Measurements from ENCODE around the gene PASK.

Gene PASK

GRCh38 chr2:241125626-241126025, 23.6 kb downstream of the PASK start:
- DNase-seq (ENCODE audit: low read depth), result no peak

DNA sequence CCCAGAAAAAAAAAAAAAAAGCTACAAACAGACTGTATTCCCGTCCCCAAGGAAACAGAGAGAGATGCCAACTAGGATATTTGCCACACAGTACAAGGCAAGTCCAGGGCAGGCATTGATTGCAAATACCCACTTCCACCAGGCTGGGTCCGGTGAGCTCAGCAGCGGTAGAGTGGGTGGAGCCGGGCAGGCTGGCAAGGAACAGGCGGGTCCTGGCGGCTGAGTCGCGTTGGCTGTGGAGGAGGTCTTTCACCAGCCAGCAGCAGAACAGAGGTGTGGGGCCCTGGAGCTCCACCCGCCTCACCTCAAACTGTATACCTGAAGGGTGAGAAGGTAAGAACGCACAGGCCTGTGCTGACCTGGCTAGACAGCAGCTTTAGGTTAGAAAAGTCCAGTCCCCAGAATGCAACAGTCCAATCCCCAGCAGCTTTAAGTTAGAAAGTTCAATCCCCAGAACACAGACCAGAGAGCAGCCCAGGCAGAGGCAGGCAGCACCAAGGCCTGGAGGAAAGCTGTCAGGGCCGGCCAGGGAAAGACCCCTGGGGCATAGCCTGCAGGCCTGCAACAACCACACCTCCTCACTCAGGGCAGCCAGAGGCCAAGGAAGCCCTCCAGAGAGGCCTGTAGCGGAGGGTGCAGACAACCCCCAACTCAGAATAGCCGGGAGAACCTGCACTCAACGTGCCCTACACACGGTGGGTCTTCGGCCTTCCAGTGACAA, 25.3 kb downstream of the PASK start:
- DNase-seq (ENCODE audit: low read depth), result no peak

DNA sequence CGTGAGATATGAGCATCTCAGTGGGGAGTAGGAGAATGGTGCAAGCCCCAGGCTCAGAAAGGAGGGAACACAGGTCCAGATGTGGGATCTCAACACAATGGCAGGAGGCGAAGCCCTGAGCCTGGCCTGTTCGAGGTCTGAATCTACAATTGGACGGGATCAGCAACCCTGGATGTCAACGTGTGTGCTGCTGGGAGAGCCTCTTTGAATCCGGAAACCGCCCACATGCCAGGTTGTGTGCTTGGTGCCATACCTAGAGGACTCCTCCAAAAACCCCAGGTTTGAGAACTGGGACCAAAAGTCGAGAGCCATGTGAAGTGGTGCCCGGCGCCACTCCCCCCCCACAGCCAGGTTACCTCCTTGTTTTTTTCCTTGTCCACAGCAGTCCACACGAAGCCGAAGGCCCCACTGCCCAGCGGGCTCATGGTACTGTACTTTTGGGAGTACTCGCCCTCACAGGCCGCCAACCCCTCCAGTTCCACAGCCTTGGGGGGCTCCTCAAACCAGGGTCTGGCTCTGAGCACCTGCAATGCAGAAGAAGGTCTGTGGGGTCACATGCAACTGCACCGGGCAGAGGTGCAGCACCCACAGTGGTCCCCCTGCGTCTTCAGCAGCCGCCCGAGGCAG, 26.8 kb downstream of the PASK start:
- DNase-seq (ENCODE audit: low read depth), result no peak

- DNase-seq (ENCODE audit: low read depth), result no peak
Observed at GRCh38 chr2:241121008-241121407, 28.3 kb downstream of the PASK start.

GRCh38 chr2:241120440-241120839, 28.8 kb downstream of the PASK start:
- DNase-seq (ENCODE audit: low read depth), result no peak

DNA sequence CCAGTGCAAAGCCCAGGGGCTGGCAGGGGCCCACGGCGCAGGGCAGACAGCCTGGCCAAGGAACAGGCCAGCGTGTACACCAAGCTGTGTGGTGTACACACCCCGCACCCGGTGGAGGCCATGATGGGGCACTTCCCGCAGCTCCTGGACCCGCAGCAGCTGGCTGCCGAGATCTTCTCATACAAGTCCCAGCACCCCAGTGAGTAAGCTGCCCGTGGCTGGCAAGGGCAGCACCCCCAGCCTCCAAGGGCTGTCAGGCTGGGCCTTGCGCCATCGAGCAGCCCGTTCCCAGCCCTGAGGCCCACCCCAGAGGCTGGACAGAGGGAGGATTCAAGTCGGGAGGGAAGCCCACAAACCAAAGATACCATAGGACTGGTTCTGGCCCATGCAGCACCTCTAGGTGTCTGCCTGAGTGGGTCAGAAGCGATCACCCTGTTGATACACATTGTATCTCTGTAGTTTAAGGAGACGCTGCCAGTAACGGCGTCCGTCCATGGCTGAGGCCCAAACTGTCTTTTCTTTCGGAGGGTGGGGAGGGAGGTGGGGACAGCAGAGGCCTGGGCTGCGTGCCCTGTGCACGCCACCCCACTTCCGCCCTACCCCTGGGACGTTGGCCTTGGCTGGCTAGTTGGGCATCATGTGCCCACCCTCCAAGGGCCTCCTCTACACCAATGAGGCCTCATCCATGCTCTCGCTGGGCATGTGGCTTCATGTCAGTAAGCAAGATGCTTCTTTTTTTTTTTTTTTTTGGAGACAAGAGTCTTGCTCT, 30.4 kb downstream of the PASK start:
- no peak for DNase-seq (ENCODE audit: low read depth)

- no peak for DNase-seq (ENCODE audit: low read depth)
Observed at GRCh38 chr2:241116606-241117560, 32.4 kb downstream of the PASK start.

DNA sequence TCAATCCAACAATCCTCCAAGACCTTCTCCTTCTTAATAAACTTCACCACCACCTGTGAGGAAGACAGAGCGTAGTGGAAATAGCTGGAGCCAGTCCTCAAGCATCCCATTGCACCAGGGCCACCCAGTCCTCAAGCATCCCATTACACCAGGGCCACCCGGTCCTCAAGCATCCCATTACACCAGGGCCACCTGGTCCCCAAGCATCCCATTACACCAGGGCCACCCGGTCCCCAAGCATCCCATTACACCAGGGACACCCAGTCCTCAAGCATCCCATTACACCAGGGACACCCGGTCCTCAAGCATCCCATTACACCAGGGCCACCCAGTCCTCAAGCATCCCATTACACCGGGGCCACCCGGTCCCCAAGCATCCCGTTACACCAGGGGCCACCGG, 33.9 kb downstream of the PASK start:
- DNase-seq (ENCODE audit: low read depth), result no peak

DNA sequence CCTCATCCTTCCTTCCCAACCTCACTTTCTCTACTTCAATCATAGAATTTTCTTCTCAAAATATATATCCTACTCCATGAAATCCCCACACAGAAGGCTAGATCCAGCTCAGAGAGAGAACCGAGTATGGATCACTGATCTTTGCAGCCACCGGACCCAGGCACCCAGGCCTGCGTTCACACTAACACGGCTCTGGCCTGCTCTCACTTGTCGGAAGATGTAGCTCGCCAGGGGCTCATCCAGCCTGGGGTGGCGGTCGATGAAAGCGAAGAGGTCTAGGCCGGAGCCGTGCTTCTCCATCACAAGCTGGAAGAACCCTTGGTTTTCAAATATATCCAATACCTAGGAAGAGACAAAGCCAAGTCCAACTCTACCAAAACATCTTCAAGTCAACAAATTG, 34.4 kb downstream of the PASK start:
- no peak for DNase-seq (ENCODE audit: low read depth)

DNA sequence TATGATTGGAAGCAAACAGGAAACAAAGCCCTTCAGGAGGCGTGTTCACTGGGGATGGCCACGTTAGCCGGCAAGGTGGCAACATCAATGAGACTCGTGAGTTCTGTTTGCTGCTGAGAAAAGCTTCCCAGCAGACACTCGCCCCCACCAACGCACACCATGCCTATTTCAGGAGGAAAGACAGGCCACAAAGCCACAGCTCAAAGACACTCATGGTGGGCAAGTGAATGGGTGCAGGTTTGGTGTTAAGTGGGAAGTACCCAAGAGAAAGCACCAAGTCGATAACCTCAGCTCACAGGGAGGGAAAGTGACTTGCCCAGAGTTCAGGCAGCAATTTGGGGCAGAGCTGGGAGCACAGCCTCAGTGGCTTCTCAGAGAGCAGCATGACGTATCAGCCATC, 36.7 kb downstream of the PASK start:
- DNase-seq (ENCODE audit: low read depth), result no peak

DNA sequence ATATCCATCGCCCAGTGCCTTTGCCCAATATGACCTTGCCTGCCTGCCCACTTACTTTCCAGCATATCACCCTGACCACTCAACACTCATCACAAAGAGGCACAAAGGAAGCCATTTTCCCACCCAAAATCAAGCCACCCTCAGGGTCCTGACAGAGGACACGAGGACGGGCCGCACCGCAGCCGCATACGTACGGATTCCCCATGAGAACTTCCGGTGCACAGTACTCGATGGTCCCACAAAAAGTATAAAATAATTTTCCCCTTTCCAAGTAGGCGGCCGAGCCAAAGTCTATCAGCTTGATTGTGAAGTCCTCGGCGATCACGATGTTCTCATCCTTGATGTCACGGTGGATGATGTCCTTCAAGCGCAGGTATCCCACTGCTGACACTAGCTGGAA, 37.2 kb downstream of the PASK start:
- no peak for DNase-seq (ENCODE audit: low read depth)

DNA sequence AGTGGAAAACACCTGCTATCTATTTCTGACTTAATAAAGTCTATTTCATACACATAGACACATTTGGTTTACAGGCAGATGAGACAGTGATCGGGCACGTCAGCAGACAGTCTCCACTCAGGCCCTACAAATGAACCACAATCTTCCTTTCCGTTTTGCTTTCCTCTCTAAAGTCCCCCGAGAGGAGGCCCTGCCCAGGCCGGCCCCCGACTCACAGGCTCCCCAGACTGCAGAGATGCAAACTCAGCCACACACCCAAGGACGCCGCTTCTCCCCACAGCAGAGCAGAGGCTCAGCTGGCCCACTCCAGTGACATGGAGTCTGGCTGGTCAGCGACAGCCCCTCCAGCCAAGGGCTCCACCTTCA, 37.8 kb downstream of the PASK start:
- no peak for DNase-seq (ENCODE audit: low read depth)

DNA sequence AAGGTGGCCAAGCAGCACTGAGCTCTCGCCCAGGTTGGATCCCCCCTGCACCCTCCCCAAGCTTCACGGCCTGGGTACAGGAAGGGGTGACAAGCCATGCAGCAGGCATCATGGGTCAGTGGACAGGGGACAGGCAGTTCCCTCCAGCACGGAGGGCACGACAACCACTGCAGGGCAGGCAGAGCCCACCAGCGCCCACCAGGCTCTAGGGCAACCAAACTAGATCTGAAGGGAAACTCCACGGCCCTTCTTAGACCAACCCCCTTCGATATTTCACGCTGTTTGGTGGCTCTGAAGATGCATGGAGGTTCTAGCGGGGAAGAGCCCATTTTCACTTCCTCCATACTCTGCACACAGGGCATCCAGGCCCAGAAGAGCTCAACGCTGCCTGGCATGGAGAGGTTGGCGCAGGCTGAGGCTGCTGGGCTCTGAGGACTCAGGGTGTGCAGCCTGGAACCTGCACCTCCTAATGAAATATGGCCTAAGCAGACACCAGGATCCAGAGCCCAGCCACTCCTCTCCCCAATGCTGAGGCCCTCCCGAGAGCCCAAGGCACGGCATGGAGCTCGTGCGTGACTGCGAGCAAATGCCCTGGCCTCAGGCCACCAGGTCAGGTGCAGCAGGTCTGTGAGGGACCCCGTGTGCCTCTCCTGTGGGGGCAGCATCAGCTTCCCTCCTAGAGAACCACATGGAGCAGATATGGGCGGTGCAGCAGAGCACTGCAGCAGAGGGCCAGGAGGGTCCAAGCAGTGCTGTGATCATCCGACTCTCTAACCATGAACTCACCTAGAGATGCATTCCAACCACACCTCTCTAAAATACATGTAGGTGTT, 38.4 kb downstream of the PASK start:
- DNase-seq (ENCODE audit: low read depth), result no peak

GRCh38 chr2:241110089-241110606, 39.1 kb downstream of the PASK start:
- no peak for DNase-seq (ENCODE audit: low read depth)

DNA sequence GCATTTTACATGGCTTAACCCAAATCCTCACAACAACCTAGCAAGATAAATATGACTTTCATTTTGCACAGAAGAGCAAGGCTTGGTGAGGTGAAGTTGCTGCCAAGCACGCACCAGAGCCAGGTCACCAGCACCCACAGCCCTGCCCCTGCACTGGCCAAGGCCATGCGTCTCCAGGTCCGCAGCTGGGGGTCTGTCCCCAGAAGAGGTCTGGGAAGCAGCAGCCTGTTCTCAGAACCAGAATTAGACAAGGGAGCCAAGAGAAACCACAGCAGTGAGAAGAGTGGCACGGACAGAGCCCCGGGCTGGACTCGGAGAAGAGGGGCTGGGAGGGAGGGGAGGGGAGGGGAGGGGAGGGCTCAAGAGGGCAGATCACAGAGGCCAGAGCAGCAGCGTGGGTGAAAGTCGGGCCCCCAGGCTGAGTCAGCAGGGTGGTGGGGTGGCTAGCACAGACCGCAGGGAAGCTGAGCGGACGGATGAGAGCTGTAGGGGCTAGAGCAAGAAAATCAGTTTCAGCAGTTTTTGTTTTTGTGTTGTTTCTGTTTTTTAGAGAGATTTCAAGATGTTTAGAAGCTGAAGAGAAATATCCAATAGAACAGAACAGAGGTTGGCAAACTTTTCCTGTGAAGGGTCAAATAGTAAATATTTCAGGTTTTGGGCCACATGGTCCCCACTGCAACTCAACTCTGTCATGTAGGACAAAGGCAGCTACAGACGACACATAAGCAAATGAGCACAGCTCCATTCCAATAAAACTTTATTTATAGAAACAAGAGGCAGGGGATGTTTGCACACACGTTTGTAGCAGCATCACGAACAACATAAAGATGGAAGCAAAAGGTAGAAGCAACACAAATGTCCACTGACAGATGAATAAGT, 39.8 kb downstream of the PASK start:
- no peak for DNase-seq (ENCODE audit: low read depth)

GRCh38 chr2:241108271-241109209, 40.7 kb downstream of the PASK start:
- no peak for DNase-seq (ENCODE audit: low read depth)

GRCh38 chr2:241107031-241107783, 42.1 kb downstream of the PASK start:
- no peak for DNase-seq (ENCODE audit: low read depth)

DNA sequence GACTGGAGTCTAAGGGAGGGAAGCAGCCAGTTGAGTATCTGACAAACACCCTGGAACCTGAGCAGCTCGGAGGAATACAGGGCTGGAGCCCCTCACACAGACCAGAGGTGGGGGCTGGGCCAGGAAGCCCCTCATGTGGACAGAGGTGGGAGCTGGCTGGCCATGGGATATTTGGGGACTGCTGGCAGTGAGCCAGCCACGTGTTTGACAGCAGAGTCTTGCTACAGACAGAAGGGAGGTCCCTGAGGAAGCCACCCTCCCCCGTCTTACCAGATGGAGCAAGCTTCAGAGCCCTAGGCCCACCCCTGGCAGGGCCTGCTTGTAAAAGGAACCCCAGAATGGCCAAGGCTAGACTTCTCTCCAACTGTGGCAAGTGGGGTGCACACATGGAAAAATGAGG, 43.6 kb downstream of the PASK start:
- no peak for DNase-seq (ENCODE audit: low read depth)

Data from stimulated activated CD8-positive, alpha-beta memory T cell treated with anti-CD3 and anti-CD28 coated beads, Interleukin-15, amount 100 ng/mL, for 24 hours (primary cell).